ENCODE data around the gene CD274. TPM values are rescaled to one million over a fixed set of nuclear protein-coding genes. Genes with fewer than 3 reads are reported as not detected.
"Not testable (repeated sequence)": the region's sequence is repeated elsewhere in the genome, so short reads cannot be mapped to it uniquely, and the experiment has no call there.

CD274 gene
- total and polyA plus RNA-seq, 2 donors (not counting 3 experiments of a cell fraction or from before 2014, with no cell fraction given), result 25.4 to 26.8 TPM

- Histone ChIP-seq H3K4me1 (ENCODE audit: control insufficient read depth, extremely low read depth, insufficient read depth, low read length) (no peaks in the 10 kb centered on the region), H4K20me1 (replicated peaks; ENCODE audit: control insufficient read depth, extremely low read depth, insufficient read depth, low read length) (no peaks in the 10 kb centered on the region), H3K9me1 (replicated peaks; ENCODE audit: control insufficient read depth, extremely low read depth, insufficient read depth, low read length) (no peaks in the 10 kb centered on the region), H3K27me3 (ENCODE audit: control insufficient read depth in 2 of 2, insufficient read depth in 2 of 2, low read length in 2 of 2) (no peaks in the 10 kb centered on the region), H3K9ac (replicated peaks; ENCODE audit: extremely low read depth, insufficient read depth, low read length) (no peak overlapping the region), H3K36me3 (ENCODE audit: control insufficient read depth in 2 of 2, extremely low read depth in 1 of 2, insufficient read depth in 2 of 2, low read length in 2 of 2) (peaks cover 11 to 34% of the 10 kb centered on the region in 2 experiments), H3K79me2 (ENCODE audit: control insufficient read depth, insufficient read depth, low read length) (no peaks in the 10 kb centered on the region), H3K27ac (ENCODE audit: insufficient read depth, low read depth, low read length) (no peak overlapping the region), H3K4me3 (replicated peaks in 1 of 3; ENCODE audit: insufficient read depth in 1 of 3, low read depth in 1 of 3, low read length in 3 of 3) (no peak overlapping the region), H3K9me3 (replicated peaks; ENCODE audit: control insufficient read depth, insufficient read depth, low read length) (no peaks in the 10 kb centered on the region), H3K4me2 (ENCODE audit: insufficient read depth, low read length) (no peak overlapping the region), H2AFZ (ENCODE audit: low read depth, low read length) (no peak overlapping the region)
- FAIRE-seq (no peak), DNase-seq (ENCODE audit: low read depth, low spot score) (no peak)
- ChIA-PET CTCF (interaction anchor here (1.0 to 1.1 kb wide), 2 partner anchors 16 to 129 kb away, joined by 3 read pairs; no protein-coding TSS in a partner anchor), POLR2A (no interaction called here)
- no peak for TF ChIP-seq POLR2A (IDR thresholded peaks at IDR 0.05; ENCODE audit: low read depth, low read length)
- no peak for TF ChIP-seq MYC (IDR thresholded peaks at IDR 0.05; ENCODE audit: low read depth, low read length)
- no peak for TF ChIP-seq POLR2AphosphoS5 (IDR thresholded peaks at IDR 0.05; ENCODE audit: insufficient read depth, low read depth, low read length)
- TF ChIP-seq FOS (IDR thresholded peaks at IDR 0.05; ENCODE audit: borderline replicate concordance, insufficient read depth, low read length), result no peak
- TF ChIP-seq CTCF (IDR thresholded peaks at IDR 0.05; ENCODE audit: extremely low read depth in 1 of 2, insufficient read depth in 1 of 2, low read depth in 1 of 2, low read length in 2 of 2), result no peak
- TF ChIP-seq MAX (IDR thresholded peaks at IDR 0.05; ENCODE audit: insufficient read depth, insufficient read length), result no peak
- no peak for TF ChIP-seq EZH2 (IDR thresholded peaks at IDR 0.05; ENCODE audit: borderline replicate concordance, low read depth, low read length, severe bottlenecking)
- TF ChIP-seq GATA2 (IDR thresholded peaks at IDR 0.05; ENCODE audit: insufficient read depth, insufficient read length, low read depth, low read length), result no peak
- TF ChIP-seq JUN (IDR thresholded peaks at IDR 0.05; ENCODE audit: borderline replicate concordance, insufficient read depth, insufficient read length, low read depth), result no peak
- dilution Hi-C loops (cut with MboI; ENCODE audit: extremely low pct_ligation_motif_present, low sequenced_read_pairs) (no loop called here), intact Hi-C loops (cut with micrococcal nuclease) (no loop called here)
- no TSS peak for BruUV-seq (replicated peaks)
Measured at GRCh38 chr9:5470816-5471215, 20.5 kb downstream of the CD274 start.

GRCh38 chr9:5475611-5476010 lies 25.3 kb downstream of the CD274 start:
- CTCF ChIA-PET; POLR2A ChIA-PET; H3K79me2 ChIP-seq (ENCODE audit: control insufficient read depth, insufficient read depth, low read length); H3K9me1 ChIP-seq (replicated peaks; ENCODE audit: control insufficient read depth, extremely low read depth, insufficient read depth, low read length); intact Hi-C loops (cut with micrococcal nuclease); H4K20me1 ChIP-seq (replicated peaks; ENCODE audit: control insufficient read depth, extremely low read depth, insufficient read depth, low read length); H3K9ac ChIP-seq (replicated peaks; ENCODE audit: extremely low read depth, insufficient read depth, low read length); dilution Hi-C loops (cut with MboI; ENCODE audit: extremely low pct_ligation_motif_present, low sequenced_read_pairs); H2AFZ ChIP-seq (ENCODE audit: low read depth, low read length); H3K27ac ChIP-seq (ENCODE audit: insufficient read depth, low read depth, low read length); BruUV-seq (replicated peaks); DNase-seq (ENCODE audit: low read depth, low spot score); H3K36me3 ChIP-seq (ENCODE audit: control insufficient read depth in 2 of 2, extremely low read depth in 1 of 2, insufficient read depth in 2 of 2, low read length in 2 of 2); H3K4me3 ChIP-seq (replicated peaks in 1 of 3; ENCODE audit: insufficient read depth in 1 of 3, low read depth in 1 of 3, low read length in 3 of 3); H3K27me3 ChIP-seq (ENCODE audit: control insufficient read depth in 2 of 2, insufficient read depth in 2 of 2, low read length in 2 of 2); FAIRE-seq; H3K4me2 ChIP-seq (ENCODE audit: insufficient read depth, low read length); H3K4me1 ChIP-seq (ENCODE audit: control insufficient read depth, extremely low read depth, insufficient read depth, low read length); H3K9me3 ChIP-seq (replicated peaks; ENCODE audit: control insufficient read depth, insufficient read depth, low read length): not testable (repeated sequence)

All from endothelial cell of umbilical vein (primary cell).